Lower leg skin (tissue), 4 donors: ENCODE measurements around the gene LELP1. TPM values are rescaled to one million over a fixed set of nuclear protein-coding genes. Genes with fewer than 3 reads are reported as not detected.

ENCODE experiments used
- DNase-seq, 2 donors: peaks; one replicate each; pipeline ENCODE4 v3.0.0-alpha.2; 2019; ENCODE audit warnings: low spot score in 2 of 2
- H3K4me3 ChIP-seq: fragments of 200-600 bp; sonication (generic); 2 replicates; pipeline ENCODE4 v1.5.1; 2017; ENCODE audit warnings: mild to moderate bottlenecking, low read depth; ENCODE audit not compliant: poor library complexity, severe bottlenecking
- POLR2A ChIP-seq, 2 donors: fragments of 450-650 bp; IDR thresholded peaks; one replicate each; pipeline ENCODE4 v1.6.1; 2016 to 2017; ENCODE audit warnings: antibody characterized with exemption in 2 of 2, mild to moderate bottlenecking in 1 of 2, moderate library complexity in 1 of 2
- WGBS, 2 donors: methylation state at CpG; one replicate each; pipeline ENCODE4 v1.1.5; 2018; 5-methylcytosine and 5-hydroxymethylcytosine counted together
- intact Hi-C: fragments of 100-400 bp; cut with DNase I; formaldehyde crosslinking; loops from one replicate; pipeline ENCODE4 v1.15.0; 2023; ENCODE audit warnings: low total_unique reads
- total RNA-seq, 4 donors: library from RNA; depleted of rRNA; stranded (reverse); fragments of >200 nt; gene quantifications; one replicate each; pipeline ENCODE4 v1.1.0, GENCODE V29; 2016
- TF ChIP-seq, protein P1 (sequence below), 3 donors: fragments of 450-650 bp; IDR thresholded peaks; one replicate each; pipeline ENCODE4 v1.5.1; 2016; ENCODE audit warnings: antibody characterized with exemption in 3 of 3, mild to moderate bottlenecking in 3 of 3, moderate library complexity in 2 of 3

LELP1 gene
- total RNA-seq, 4 donors from 2014 or later, result not detected

- whole genome bisulfite sequencing, 2 donors, result 55 to 66% methylated on average over 7 of the region's 7 CpGs
- intact Hi-C loops, result no loop called here
- DNase-seq, result no peak
- no peak overlapping the region for H3K4me3 ChIP-seq
- TF ChIP-seq POLR2A (IDR thresholded peaks at IDR 0.05), result no peak
- TF ChIP-seq, protein P1, sequence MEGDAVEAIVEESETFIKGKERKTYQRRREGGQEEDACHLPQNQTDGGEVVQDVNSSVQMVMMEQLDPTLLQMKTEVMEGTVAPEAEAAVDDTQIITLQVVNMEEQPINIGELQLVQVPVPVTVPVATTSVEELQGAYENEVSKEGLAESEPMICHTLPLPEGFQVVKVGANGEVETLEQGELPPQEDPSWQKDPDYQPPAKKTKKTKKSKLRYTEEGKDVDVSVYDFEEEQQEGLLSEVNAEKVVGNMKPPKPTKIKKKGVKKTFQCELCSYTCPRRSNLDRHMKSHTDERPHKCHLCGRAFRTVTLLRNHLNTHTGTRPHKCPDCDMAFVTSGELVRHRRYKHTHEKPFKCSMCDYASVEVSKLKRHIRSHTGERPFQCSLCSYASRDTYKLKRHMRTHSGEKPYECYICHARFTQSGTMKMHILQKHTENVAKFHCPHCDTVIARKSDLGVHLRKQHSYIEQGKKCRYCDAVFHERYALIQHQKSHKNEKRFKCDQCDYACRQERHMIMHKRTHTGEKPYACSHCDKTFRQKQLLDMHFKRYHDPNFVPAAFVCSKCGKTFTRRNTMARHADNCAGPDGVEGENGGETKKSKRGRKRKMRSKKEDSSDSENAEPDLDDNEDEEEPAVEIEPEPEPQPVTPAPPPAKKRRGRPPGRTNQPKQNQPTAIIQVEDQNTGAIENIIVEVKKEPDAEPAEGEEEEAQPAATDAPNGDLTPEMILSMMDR (IDR thresholded peaks at IDR 0.05), result no peak
Observed at GRCh38 chr1:153210206-153210605, 7.0 kb downstream of the LELP1 start.

DNA sequence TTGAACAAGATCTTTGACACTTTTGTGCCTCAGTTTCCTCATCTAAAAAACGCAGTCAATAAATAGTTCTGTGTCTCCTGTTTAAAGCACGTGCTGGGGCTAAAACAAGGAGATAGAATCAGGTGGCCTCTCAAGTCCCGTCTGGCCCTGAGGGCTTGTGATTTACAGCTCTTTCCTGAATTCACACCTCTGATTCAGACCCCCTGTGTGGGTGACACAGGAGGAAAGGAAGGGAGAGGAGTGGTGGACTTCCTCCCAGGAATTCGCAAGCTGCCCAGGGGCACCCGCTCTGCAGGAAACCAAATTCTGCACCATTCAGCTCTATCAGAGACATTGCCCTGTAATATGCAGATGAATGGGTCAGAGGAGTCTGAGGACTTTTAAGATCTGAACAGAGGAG is 9.0 kb downstream of the LELP1 start:
- intact Hi-C loops, result no loop called here
- DNase-seq, result no peak
- 41 to 42% methylated on average over 5 of the region's 5 CpGs for WGBS, 2 donors
- no peak overlapping the region for H3K4me3 ChIP-seq
- TF ChIP-seq POLR2A (IDR thresholded peaks at IDR 0.05), result no peak
- TF ChIP-seq, protein P1 (IDR thresholded peaks at IDR 0.05), result no peak

DNA sequence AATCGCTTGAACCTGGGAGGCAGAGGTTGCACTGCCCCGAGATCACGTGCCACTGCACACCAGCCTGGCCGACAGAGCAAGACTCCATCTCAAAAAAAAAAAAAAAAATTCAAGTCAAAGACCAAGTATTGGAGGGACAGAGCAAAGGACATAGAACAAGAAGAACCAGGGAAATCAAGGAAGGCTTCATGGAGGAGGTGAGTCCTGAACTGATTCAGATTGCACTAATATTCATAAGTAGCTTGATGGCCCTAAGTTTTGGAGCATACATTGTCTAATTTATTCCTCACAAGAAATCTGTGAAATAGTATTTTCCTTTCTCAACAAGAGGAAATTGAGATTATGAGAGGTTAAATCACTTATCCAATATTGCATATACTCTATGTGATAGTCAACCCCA is 10.3 kb downstream of the LELP1 start:
- intact Hi-C loops, result no loop called here
- no peak overlapping the region for H3K4me3 ChIP-seq
- TF ChIP-seq POLR2A (IDR thresholded peaks at IDR 0.05), result no peak
- TF ChIP-seq, protein P1 (IDR thresholded peaks at IDR 0.05), result no peak
- WGBS, 2 donors, result 95 to 98% methylated on average over 4 of the region's 4 CpGs
- DNase-seq, result no peak

- WGBS, 2 donors, result 64 to 67% methylated on average over 1 to 3 of the region's 3 CpGs
- TF ChIP-seq, protein P1 (IDR thresholded peaks at IDR 0.05), result no peak
- no peak for TF ChIP-seq POLR2A (IDR thresholded peaks at IDR 0.05)
Observed at GRCh38 chr1:153217212-153217611, 14.0 kb downstream of the LELP1 start, which contains the start of gene PRR9. Gene PRR9, plus strand, starts transcription at chr1:153217584. Its CDS starts 561 bp downstream, at chr1:153218145.

DNA sequence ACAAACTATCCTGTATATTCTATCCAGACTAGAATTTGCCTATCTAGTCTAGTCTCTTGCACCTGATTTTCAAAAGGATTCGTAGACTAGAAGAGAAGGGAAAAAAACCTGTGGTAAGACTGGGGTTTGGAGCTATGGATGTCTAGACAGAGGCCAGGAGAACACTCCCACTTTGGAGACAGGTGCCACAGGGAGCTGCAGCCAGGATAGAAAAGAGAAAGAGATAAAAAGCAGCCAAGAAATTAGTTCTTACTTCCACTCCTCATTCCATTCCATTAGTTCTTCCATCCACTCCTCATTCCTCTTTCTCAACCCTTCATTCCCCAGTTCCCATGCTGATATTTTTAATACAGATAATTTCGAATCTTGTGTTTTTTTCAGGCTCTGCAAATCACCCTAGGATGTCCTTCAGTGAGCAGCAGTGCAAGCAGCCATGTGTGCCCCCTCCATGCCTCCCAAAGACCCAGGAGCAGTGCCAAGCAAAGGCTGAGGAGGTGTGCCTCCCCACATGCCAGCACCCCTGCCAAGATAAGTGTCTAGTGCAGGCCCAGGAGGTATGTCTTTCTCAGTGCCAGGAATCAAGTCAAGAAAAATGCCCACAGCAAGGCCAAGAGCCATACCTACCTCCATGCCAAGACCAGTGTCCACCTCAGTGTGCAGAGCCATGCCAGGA is 14.7 kb downstream of the LELP1 start:
- WGBS, 2 donors, result 70 to 71% methylated on average over 2 of the region's 2 CpGs
- intact Hi-C loops, result no loop called here

More at GRCh38 chr1:153217212-153217611, 14.0 kb downstream of the LELP1 start, which contains the start of gene PRR9:
- H3K4me3 ChIP-seq, result no peak within 1 kb of the TSS
- DNase-seq, result no peak
- intact Hi-C loops, result no loop called here

More for the DNA sequence above, 14.7 kb downstream of the LELP1 start:
- no peak for TF ChIP-seq POLR2A (IDR thresholded peaks at IDR 0.05)
- TF ChIP-seq, protein P1 (IDR thresholded peaks at IDR 0.05), result no peak
- DNase-seq, result no peak
- no peak overlapping the region for H3K4me3 ChIP-seq
